ENCODE results near the gene FSHB. TPM values are rescaled to one million over a fixed set of nuclear protein-coding genes. Genes with fewer than 3 reads are reported as not detected.

The FSHB gene
- total and polyA plus RNA-seq, 12 donors = not detected

DNA sequence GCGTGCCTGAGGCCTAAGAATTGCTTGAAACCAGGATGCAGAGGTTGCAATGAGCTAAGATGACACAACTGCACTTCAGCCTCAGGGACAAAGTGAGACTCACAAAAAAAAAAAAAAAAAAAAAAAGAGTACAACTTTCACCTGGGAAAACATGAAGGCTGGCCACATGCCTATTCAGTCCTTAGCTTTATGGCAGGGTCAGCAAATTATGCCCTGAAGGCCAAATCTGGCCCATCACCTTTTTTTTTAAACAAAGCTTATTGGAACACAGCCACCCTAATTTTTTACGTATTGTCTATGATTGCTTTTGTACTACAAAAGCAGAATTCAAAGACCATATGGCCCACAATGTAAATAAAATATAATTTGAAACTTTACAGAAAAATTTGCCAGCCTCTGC is 8.2 kb downstream of the FSHB start:
- 73 to 85% methylated on average over 2 of the region's 2 CpGs for WGBS, 2 donors
- DNase-seq (no peak), ATAC-seq (no peak)
- Histone ChIP-seq H3K9me3 (no peaks in the 10 kb centered on the region), H3K4me1 (no peaks in the 10 kb centered on the region), H3K36me3 (no peaks in the 10 kb centered on the region), H3K27ac (no peak overlapping the region), H3K4me3 (no peak overlapping the region), H3K27me3 (no peaks in the 10 kb centered on the region)
- TF ChIP-seq, protein P1, sequence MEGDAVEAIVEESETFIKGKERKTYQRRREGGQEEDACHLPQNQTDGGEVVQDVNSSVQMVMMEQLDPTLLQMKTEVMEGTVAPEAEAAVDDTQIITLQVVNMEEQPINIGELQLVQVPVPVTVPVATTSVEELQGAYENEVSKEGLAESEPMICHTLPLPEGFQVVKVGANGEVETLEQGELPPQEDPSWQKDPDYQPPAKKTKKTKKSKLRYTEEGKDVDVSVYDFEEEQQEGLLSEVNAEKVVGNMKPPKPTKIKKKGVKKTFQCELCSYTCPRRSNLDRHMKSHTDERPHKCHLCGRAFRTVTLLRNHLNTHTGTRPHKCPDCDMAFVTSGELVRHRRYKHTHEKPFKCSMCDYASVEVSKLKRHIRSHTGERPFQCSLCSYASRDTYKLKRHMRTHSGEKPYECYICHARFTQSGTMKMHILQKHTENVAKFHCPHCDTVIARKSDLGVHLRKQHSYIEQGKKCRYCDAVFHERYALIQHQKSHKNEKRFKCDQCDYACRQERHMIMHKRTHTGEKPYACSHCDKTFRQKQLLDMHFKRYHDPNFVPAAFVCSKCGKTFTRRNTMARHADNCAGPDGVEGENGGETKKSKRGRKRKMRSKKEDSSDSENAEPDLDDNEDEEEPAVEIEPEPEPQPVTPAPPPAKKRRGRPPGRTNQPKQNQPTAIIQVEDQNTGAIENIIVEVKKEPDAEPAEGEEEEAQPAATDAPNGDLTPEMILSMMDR (IDR thresholded peaks at IDR 0.05) = no peak
- intact Hi-C loops (cut with DNase I) = no loop called here

GRCh38 chr11:30244265-30244664 is 13.5 kb downstream of the FSHB start:
- no peak for DNase-seq

GRCh38 chr11:30245621-30246020 is 14.8 kb downstream of the FSHB start:
- Histone ChIP-seq H3K27ac (no peak overlapping the region), H3K4me1 (no peaks in the 10 kb centered on the region), H3K27me3 (no peaks in the 10 kb centered on the region), H3K4me3 (no peak overlapping the region), H3K36me3 (no peaks in the 10 kb centered on the region), H3K9me3 (no peaks in the 10 kb centered on the region)
- DNase-seq (no peak), ATAC-seq (no peak)
- TF ChIP-seq, protein P1 (IDR thresholded peaks at IDR 0.05) = no peak
- WGBS, 2 donors = 54 to 71% methylated on average over 2 of the region's 2 CpGs
- intact Hi-C loops (cut with DNase I) = no loop called here

More at GRCh38 chr11:30244265-30244664, 13.5 kb downstream of the FSHB start:
- intact Hi-C loops (cut with DNase I) = no loop called here
- Histone ChIP-seq H3K9me3 (no peaks in the 10 kb centered on the region), H3K27ac (no peak overlapping the region), H3K27me3 (no peaks in the 10 kb centered on the region), H3K36me3 (no peaks in the 10 kb centered on the region), H3K4me3 (no peak overlapping the region), H3K4me1 (no peaks in the 10 kb centered on the region)
- no peak for ATAC-seq
- TF ChIP-seq, protein P1 (IDR thresholded peaks at IDR 0.05) = no peak
- WGBS, 2 donors = 28 to 29% methylated on average over 1 of the region's 1 CpG

GRCh38 chr11:30254307-30255298 is 23.8 kb downstream of the FSHB start:
- Histone ChIP-seq H3K27ac (no peak overlapping the region), H3K36me3 (no peaks in the 10 kb centered on the region), H3K4me1 (no peaks in the 10 kb centered on the region), H3K27me3 (no peaks in the 10 kb centered on the region), H3K9me3 (no peaks in the 10 kb centered on the region), H3K4me3 (no peak overlapping the region)
- 58 to 67% methylated on average over 3 of the region's 3 CpGs for WGBS, 2 donors
- ATAC-seq (no peak), DNase-seq (no peak)
- intact Hi-C loops (cut with DNase I) = no loop called here
- TF ChIP-seq, protein P1 (IDR thresholded peaks at IDR 0.05) = no peak
